PFSK-1 (cell line): ENCODE measurements around the gene ITGB8.

Experiments
- FOXP2 ChIP-seq: optimal IDR thresholded peaks from 2 replicates; pipeline ENCODE3; 2011; ENCODE audit warnings: borderline replicate concordance, control low read depth, inconsistent platforms; ENCODE audit not compliant: insufficient read depth; ENCODE audit errors: extremely low read length, extremely low read depth
- POLR2AphosphoS5 ChIP-seq: IDR thresholded peaks from 2 replicates; pipeline ENCODE4 v1.6.1; 2012; ENCODE audit warnings: low read depth, mild to moderate bottlenecking, control low read depth, low read length, moderate library complexity
- SIN3A ChIP-seq: IDR thresholded peaks from 2 replicates; pipeline ENCODE4 v1.6.1; 2012; ENCODE audit warnings: mild to moderate bottlenecking, low read length, moderate library complexity, borderline replicate concordance; ENCODE audit not compliant: insufficient read depth
- TAF1 ChIP-seq: IDR thresholded peaks from 2 replicates; pipeline ENCODE4 v1.6.1; 2012; ENCODE audit warnings: low read length, control low read depth, borderline replicate concordance; ENCODE audit not compliant: insufficient read depth
- TF ChIP-seq, protein P1 (sequence below), 2 experiments: IDR thresholded peaks; 2 replicates each; pipeline versions ENCODE4 v1.6.1 to v1.8.0; 2011 to 2012; ENCODE audit warnings: low read depth in 2 of 2, low read length in 2 of 2, control low read depth in 1 of 2, inconsistent platforms in 1 of 2, mild to moderate bottlenecking in 1 of 2, moderate library complexity in 1 of 2; ENCODE audit not compliant: insufficient read depth in 1 of 2

The ITGB8 gene

DNA sequence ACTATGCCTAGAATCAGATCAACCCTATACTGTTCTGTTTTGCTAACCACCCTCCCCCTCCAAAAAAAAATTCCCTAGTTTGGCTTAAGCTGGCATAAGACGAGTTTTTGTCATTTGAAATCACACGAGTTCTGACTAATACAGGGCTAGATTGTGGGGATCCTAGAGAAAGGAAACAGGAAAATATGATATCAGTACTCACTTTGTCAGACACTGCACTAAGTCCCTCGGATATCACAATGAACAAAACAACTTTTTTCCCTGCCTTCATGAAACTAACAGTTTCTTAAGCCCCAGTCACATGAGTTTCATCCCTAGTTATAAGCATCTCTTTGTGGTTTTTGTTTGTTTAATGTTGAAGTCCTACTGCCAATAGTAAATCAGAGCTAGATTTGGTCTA, 118.5 kb downstream of the ITGB8 start:
- TF ChIP-seq POLR2AphosphoS5 (no peak), FOXP2 (no peak), SIN3A (no peak), TAF1 (no peak)
- TF ChIP-seq, protein P1, sequence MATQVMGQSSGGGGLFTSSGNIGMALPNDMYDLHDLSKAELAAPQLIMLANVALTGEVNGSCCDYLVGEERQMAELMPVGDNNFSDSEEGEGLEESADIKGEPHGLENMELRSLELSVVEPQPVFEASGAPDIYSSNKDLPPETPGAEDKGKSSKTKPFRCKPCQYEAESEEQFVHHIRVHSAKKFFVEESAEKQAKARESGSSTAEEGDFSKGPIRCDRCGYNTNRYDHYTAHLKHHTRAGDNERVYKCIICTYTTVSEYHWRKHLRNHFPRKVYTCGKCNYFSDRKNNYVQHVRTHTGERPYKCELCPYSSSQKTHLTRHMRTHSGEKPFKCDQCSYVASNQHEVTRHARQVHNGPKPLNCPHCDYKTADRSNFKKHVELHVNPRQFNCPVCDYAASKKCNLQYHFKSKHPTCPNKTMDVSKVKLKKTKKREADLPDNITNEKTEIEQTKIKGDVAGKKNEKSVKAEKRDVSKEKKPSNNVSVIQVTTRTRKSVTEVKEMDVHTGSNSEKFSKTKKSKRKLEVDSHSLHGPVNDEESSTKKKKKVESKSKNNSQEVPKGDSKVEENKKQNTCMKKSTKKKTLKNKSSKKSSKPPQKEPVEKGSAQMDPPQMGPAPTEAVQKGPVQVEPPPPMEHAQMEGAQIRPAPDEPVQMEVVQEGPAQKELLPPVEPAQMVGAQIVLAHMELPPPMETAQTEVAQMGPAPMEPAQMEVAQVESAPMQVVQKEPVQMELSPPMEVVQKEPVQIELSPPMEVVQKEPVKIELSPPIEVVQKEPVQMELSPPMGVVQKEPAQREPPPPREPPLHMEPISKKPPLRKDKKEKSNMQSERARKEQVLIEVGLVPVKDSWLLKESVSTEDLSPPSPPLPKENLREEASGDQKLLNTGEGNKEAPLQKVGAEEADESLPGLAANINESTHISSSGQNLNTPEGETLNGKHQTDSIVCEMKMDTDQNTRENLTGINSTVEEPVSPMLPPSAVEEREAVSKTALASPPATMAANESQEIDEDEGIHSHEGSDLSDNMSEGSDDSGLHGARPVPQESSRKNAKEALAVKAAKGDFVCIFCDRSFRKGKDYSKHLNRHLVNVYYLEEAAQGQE (IDR thresholded peaks at IDR 0.05; ENCODE audit: insufficient read depth in 1 of 2, low read depth in 2 of 2, low read length in 2 of 2) = no peak

DNA sequence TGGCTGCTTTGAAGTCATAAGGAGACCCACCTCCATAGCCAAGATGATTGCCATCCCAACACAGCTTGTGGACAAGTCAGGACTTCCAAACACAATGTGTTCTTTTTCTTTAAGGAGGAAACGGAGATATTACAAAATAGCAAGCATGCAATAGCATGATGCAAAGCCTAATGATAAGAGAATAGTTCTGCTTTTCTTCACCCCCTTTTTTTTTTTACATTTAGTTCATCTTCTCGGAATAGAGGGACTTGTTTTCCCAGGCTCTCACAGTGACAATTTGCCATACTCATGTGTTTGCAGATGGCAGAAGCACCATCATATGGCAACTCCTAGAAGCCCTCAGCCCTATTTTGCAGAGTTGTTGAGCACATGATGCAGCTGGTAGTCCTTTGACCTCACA, 119.8 kb downstream of the ITGB8 start:
- no peak for TF ChIP-seq TAF1
- TF ChIP-seq, protein P1 (IDR thresholded peaks at IDR 0.05; ENCODE audit: insufficient read depth in 1 of 2, low read depth in 2 of 2, low read length in 2 of 2) = no peak
- TF ChIP-seq SIN3A = no peak
- TF ChIP-seq POLR2AphosphoS5 = no peak

DNA sequence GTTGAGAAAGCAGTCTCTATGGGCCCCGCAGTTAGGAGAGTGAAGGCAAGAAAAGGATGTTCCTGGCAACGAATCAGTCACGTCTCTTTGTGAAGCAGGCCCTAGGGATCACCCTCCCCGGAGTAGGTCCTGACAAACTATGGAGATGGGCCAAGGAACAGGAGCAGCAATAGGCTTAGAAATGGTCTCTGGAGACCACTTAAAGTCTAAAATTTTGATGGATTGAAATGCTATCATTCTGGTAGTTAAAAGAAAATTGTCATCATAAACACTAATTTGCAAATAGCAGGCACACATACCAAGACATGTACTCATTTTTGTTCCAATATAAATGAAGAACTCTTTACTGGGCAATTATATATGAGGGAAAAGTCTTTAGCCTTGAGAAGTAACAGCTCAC, 123.5 kb downstream of the ITGB8 start:
- no peak for TF ChIP-seq FOXP2
- no peak for TF ChIP-seq TAF1

DNA sequence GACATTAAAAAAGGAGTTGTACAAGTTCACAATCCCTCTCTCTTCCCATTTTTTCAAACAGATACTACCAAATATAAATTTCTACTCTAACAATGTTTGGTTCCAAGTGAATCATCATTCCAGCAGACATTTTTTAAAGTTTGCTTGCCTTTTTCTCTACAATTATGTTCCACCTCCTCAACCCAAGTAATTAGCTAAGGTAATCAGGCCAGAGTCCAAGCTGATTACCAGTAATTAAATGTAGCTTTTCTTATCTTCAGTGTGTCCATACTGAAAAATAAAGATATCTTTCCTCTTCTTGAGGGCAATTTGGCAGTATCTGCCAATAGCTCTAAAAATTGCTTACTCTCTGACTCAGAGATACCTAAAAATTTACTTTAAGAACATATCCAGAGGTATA, 126.0 kb downstream of the ITGB8 start:
- no peak for TF ChIP-seq POLR2AphosphoS5
- no peak for TF ChIP-seq TAF1

DNA sequence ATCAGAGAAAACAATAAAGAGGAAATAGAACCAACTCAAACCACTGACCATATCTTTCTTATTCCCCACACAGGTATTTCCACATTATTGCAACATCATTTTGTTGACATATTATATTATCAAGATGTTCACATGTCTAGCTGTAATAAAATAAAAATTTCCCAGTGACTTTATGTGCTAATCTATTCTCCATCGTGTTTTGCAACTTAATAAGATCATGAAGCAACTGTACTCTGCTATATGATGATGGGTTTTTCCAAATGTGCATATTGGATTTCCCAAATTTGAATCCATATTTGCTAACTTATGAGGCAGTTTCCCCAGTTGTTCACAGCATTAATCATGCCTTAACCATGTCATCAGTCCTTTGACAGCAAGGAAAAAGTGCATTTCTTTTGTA, 127.8 kb downstream of the ITGB8 start:
- no peak for TF ChIP-seq FOXP2
- TF ChIP-seq, protein P1 (IDR thresholded peaks at IDR 0.05; ENCODE audit: insufficient read depth in 1 of 2, low read depth in 2 of 2, low read length in 2 of 2) = no peak
- TF ChIP-seq POLR2AphosphoS5 = no peak
- TF ChIP-seq SIN3A = no peak
- no peak for TF ChIP-seq TAF1

DNA sequence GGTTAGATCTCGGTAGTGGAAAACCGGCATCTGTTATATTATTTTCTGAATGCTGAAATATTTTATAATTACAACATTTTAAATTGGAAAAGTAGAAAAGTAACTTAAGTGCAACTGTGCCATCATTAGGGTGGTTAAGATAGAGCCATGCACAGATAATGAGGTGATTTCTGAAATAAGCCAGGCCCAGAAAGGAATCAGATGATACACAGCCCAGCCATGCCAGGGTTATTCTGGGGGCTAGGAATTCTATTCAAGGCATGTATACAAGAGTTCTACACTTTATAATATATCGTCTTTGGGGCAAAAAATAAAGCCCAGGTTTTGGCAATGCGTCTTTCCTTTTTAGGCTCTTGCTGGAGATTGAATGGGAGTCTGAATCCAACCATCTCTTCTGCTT, 128.7 kb downstream of the ITGB8 start:
- TF ChIP-seq, protein P1 (IDR thresholded peaks at IDR 0.05; ENCODE audit: insufficient read depth in 1 of 2, low read depth in 2 of 2, low read length in 2 of 2) = no peak
- TF ChIP-seq POLR2AphosphoS5 = no peak
- TF ChIP-seq SIN3A = no peak
- TF ChIP-seq FOXP2 = no peak
- no peak for TF ChIP-seq TAF1
